Colonic mucosa (tissue), 4 donors: ENCODE measurements around the gene NCBP3. TPM values are rescaled to one million over a fixed set of nuclear protein-coding genes. Genes with fewer than 3 reads are reported as not detected.

ENCODE experiments used
- DNase-seq: peaks from one replicate; pipeline ENCODE4 v3.0.0-alpha.2; 2020
- H3K27ac ChIP-seq: fragments of 200-600 bp; one replicate; pipeline ENCODE4 v1.8.0; 2021
- H3K27me3 ChIP-seq: fragments of 200-600 bp; one replicate; pipeline ENCODE4 v1.8.0; 2021
- H3K36me3 ChIP-seq: fragments of 200-600 bp; one replicate; pipeline ENCODE4 v1.8.0; 2021
- H3K4me1 ChIP-seq: fragments of 200-600 bp; one replicate; pipeline ENCODE4 v1.8.0; 2021; ENCODE audit warnings: mild to moderate bottlenecking
- H3K4me3 ChIP-seq: fragments of 200-600 bp; one replicate; pipeline ENCODE4 v1.8.0; 2021
- H3K9ac ChIP-seq, 2 donors: one replicate each; pipeline ENCODE4 v1.7.0; 2013; ENCODE audit warnings: control low read depth in 2 of 2, low read depth in 2 of 2, low read length in 2 of 2
- H3K9me3 ChIP-seq: fragments of 200-600 bp; one replicate; pipeline ENCODE4 v1.8.0; 2021
- CTCF ChIP-seq: fragments of 200-600 bp; IDR thresholded peaks from one replicate; pipeline ENCODE4 v1.8.0; 2022; ENCODE audit warnings: antibody characterized with exemption, mild to moderate bottlenecking
- intact Hi-C: fragments of 100-400 bp; cut with DNase I; formaldehyde crosslinking; loops from one replicate; pipeline ENCODE4 v1.14.1; 2022
- total RNA-seq, 2 donors: library from RNA; stranded (reverse); fragmentation: NEBNext Ultra II Directional in 1 of 2; extraction: Animal tissue kit (Norgen Biotek cat#: 25700) in 1 of 2; gene quantifications; one replicate each; pipeline ENCODE4 v1.2.1, GENCODE V29; 2021
- donor health status: healthy.
- donor health status: DM: no; HTN: no; CAD: no.
- donor health status: DM: no; HTN: no; CAD: no.

Gene NCBP3
- total RNA-seq, 2 donors from 2014 or later = 31.3 to 41.2 TPM

GRCh38 chr17:3834811-3835210, 11.2 kb downstream of the NCBP3 start:
- Histone ChIP-seq H3K9me3 (no peaks in the 10 kb centered on the region), H3K9ac (no peak overlapping the region), H3K27me3 (no peaks in the 10 kb centered on the region), H3K27ac (no peak overlapping the region), H3K36me3 (no peaks in the 10 kb centered on the region), H3K4me3 (no peak overlapping the region), H3K4me1 (no peaks in the 10 kb centered on the region)
- no peak for TF ChIP-seq CTCF
- intact Hi-C loops = no loop called here
- DNase-seq = no peak

- Histone ChIP-seq H3K27me3 (no peaks in the 10 kb centered on the region), H3K9ac (no peak overlapping the region), H3K9me3 (no peaks in the 10 kb centered on the region), H3K4me3 (no peak overlapping the region), H3K27ac (no peak overlapping the region), H3K4me1 (no peaks in the 10 kb centered on the region), H3K36me3 (peaks cover 14% of the 10 kb centered on the region)
- intact Hi-C loops = loop anchor here (5.0 kb wide), 1 partner anchor 92 kb away; no protein-coding TSS in a partner anchor
- no peak for TF ChIP-seq CTCF
- no peak for DNase-seq
Observed at GRCh38 chr17:3828852-3829232, 17.2 kb downstream of the NCBP3 start.

GRCh38 chr17:3828151-3828851, 17.7 kb downstream of the NCBP3 start:
- Histone ChIP-seq H3K36me3 (peaks cover 14% of the 10 kb centered on the region), H3K4me3 (no peak overlapping the region), H3K4me1 (no peaks in the 10 kb centered on the region), H3K27me3 (no peaks in the 10 kb centered on the region), H3K9ac (no peak overlapping the region), H3K27ac (no peak overlapping the region), H3K9me3 (no peaks in the 10 kb centered on the region)
- TF ChIP-seq CTCF = no peak
- DNase-seq = no peak
- intact Hi-C loops = loop anchor here (5.0 kb wide), 1 partner anchor 91 kb away; no protein-coding TSS in a partner anchor

GRCh38 chr17:3827124-3827773, 18.8 kb downstream of the NCBP3 start:
- Histone ChIP-seq H3K4me1 (no peaks in the 10 kb centered on the region), H3K4me3 (no peak overlapping the region), H3K9ac (no peak overlapping the region), H3K36me3 (peaks cover 14% of the 10 kb centered on the region), H3K27ac (no peak overlapping the region), H3K27me3 (no peaks in the 10 kb centered on the region), H3K9me3 (no peaks in the 10 kb centered on the region)
- peak; percentile 62 for TF ChIP-seq CTCF
- intact Hi-C loops = loop anchor here (5.0 kb wide), 1 partner anchor 90 kb away; no protein-coding TSS in a partner anchor
- DNase-seq = peak; percentile 69

GRCh38 chr17:3826191-3826590, 19.9 kb downstream of the NCBP3 start:
- H3K4me3 ChIP-seq = no peak overlapping the region
- H3K27me3 ChIP-seq = no peaks in the 10 kb centered on the region
- H3K9me3 ChIP-seq = no peaks in the 10 kb centered on the region
- peaks cover 14% of the 10 kb centered on the region for H3K36me3 ChIP-seq
- intact Hi-C loops = loop anchor here (5.0 kb wide), 1 partner anchor 89 kb away; no protein-coding TSS in a partner anchor
- no peak for DNase-seq
- H3K9ac ChIP-seq = no peak overlapping the region
- no peak for TF ChIP-seq CTCF
- no peaks in the 10 kb centered on the region for H3K4me1 ChIP-seq
- no peak overlapping the region for H3K27ac ChIP-seq
